HepG2 (cell line): ENCODE data around the gene NUCB1. TPM values are rescaled to one million over a fixed set of nuclear protein-coding genes. Genes with fewer than 3 reads are reported as not detected.
A peak's percentile ranks its signal among the peaks of the same experiment; 100 is the strongest.

Source experiments
- GATAD2A ChIP-seq: IDR thresholded peaks from 2 replicates; pipeline ENCODE4 v1.6.1; 2016
- KDM4B ChIP-seq: sonication (generic); formaldehyde crosslinking; IDR thresholded peaks from 2 replicates; pipeline ENCODE4 v1.4.0; 2020; ENCODE audit warnings: missing genetic modification reagents
- SIN3A ChIP-seq: IDR thresholded peaks from 2 replicates; pipeline ENCODE4 v1.6.1; 2011; ENCODE audit warnings: low read depth, mild to moderate bottlenecking, control low read depth, low read length, borderline replicate concordance
- ZNF460 ChIP-seq: sonication (generic); formaldehyde crosslinking; IDR thresholded peaks from 2 replicates; pipeline ENCODE4 v1.5.1; 2020; ENCODE audit warnings: missing genetic modification reagents, mild to moderate bottlenecking, borderline replicate concordance
- ZNF83 ChIP-seq: sonication (generic); formaldehyde crosslinking; IDR thresholded peaks from 2 replicates; pipeline ENCODE4 v1.4.0; 2020; ENCODE audit warnings: missing genetic modification reagents, mild to moderate bottlenecking, borderline replicate concordance
- ZSCAN25 ChIP-seq: sonication (generic); formaldehyde crosslinking; IDR thresholded peaks from 2 replicates; pipeline ENCODE4 v1.8.0; 2022; ENCODE audit warnings: mild to moderate bottlenecking, missing genetic modification reagents
- polyA plus RNA-seq, 8 experiments: library from polyadenylated mRNA; depleted of rRNA in 3 of 8; stranded (reverse) in 7 of 8; unstranded in 1 of 8; fragments of >200 nt; fragmentation: Illumina TruSeq in 4 of 8; extraction: Trizol in 4 of 8; gene quantifications; 2 replicates each; pipeline versions ENCODE4 v1.2.1 to v1.2.3, GENCODE V29; 2011 to 2016; ENCODE audit warnings: low read depth in 4 of 8, missing spikeins in 1 of 8, mixed read lengths in 1 of 8; ENCODE audit not compliant: insufficient read depth in 1 of 8
- total RNA-seq, 5 experiments: library from RNA; depleted of rRNA; stranded (reverse); fragments of >200 nt; fragmentation: Illumina TruSeq; extraction: Trizol; gene quantifications; 2 replicates each; pipeline ENCODE4 v1.2.3, GENCODE V29; 2016; ENCODE audit warnings: low read depth in 1 of 5
- TF ChIP-seq, protein P1 (sequence below): sonication (generic); formaldehyde crosslinking; IDR thresholded peaks from 2 replicates; pipeline ENCODE4 v1.4.0; 2020; ENCODE audit warnings: missing genetic modification reagents
- TF ChIP-seq, protein P2 (sequence below): sonication (generic); formaldehyde crosslinking; IDR thresholded peaks from 2 replicates; pipeline ENCODE4 v1.4.0; 2020; ENCODE audit warnings: missing genetic modification reagents, borderline replicate concordance
- TF ChIP-seq, protein P3 (sequence below), 2 experiments: sonication (generic) in 1 of 2; formaldehyde crosslinking in 1 of 2; IDR thresholded peaks; 2 replicates each; pipeline versions ENCODE4 v1.6.1 to v1.9.0; 2014 to 2022; ENCODE audit warnings: antibody characterized with exemption in 1 of 2, borderline replicate concordance in 1 of 2, inconsistent platforms in 1 of 2, low read depth in 1 of 2, missing genetic modification reagents in 1 of 2
- TF ChIP-seq, protein P4 (sequence below): sonication (generic); formaldehyde crosslinking; IDR thresholded peaks from 2 replicates; pipeline ENCODE4 v1.4.0; 2020; ENCODE audit warnings: missing genetic modification reagents

The NUCB1 gene
- total and polyA plus RNA-seq, 2 of the 13 experiments (the other 11 are each of a cell fraction or from before 2014, with no cell fraction given), result 82.3 to 106 TPM

DNA sequence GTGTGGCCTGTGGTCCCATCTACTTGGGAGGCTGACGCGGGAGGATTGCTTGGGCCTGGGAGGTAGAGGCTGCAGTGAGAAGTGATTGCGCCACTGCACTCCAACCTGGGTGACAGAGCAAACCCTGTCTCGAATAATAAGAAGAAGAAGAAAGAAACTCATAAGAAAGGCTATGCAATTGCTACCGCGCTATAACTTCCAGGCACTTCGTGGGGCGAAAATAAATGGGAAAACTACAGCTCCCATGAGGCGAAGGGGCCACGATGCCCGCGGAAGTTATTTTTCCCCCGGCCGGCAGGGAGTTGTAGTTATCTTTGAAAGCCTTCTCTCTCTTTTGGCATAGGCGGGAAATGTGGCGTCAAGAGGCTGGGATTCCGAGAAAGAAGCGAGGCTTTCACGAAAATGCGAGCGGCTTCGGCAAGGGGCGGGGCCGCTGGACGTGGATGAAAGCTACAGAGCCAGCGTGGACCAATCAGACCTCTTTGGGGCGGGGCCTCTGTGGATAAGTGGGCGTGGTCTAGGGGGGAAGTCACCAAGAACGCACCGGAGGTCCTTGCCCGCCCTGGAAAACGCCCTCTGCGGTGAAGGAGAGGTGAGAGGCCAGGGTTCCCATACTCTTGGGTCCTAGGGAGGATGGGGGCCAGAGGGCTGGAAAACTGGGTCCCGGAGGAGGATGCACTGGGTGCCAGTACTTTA lies at the start of gene NUCB1 (continued):
- TF ChIP-seq, protein P1, sequence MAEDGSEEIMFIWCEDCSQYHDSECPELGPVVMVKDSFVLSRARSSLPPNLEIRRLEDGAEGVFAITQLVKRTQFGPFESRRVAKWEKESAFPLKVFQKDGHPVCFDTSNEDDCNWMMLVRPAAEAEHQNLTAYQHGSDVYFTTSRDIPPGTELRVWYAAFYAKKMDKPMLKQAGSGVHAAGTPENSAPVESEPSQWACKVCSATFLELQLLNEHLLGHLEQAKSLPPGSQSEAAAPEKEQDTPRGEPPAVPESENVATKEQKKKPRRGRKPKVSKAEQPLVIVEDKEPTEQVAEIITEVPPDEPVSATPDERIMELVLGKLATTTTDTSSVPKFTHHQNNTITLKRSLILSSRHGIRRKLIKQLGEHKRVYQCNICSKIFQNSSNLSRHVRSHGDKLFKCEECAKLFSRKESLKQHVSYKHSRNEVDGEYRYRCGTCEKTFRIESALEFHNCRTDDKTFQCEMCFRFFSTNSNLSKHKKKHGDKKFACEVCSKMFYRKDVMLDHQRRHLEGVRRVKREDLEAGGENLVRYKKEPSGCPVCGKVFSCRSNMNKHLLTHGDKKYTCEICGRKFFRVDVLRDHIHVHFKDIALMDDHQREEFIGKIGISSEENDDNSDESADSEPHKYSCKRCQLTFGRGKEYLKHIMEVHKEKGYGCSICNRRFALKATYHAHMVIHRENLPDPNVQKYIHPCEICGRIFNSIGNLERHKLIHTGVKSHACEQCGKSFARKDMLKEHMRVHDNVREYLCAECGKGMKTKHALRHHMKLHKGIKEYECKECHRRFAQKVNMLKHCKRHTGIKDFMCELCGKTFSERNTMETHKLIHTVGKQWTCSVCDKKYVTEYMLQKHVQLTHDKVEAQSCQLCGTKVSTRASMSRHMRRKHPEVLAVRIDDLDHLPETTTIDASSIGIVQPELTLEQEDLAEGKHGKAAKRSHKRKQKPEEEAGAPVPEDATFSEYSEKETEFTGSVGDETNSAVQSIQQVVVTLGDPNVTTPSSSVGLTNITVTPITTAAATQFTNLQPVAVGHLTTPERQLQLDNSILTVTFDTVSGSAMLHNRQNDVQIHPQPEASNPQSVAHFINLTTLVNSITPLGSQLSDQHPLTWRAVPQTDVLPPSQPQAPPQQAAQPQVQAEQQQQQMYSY (CRISPR knock-in tag), result no peak
- TF ChIP-seq ZNF460 (CRISPR knock-in tag) (no peak), GATAD2A (CRISPR knock-in tag) (peak; percentile 55), SIN3A (peak; percentile 44; the same call in 1 of the 2 replicates), KDM4B (no peak), ZSCAN25 (no peak), ZNF83 (CRISPR knock-in tag) (no peak)
- TF ChIP-seq, protein P2, sequence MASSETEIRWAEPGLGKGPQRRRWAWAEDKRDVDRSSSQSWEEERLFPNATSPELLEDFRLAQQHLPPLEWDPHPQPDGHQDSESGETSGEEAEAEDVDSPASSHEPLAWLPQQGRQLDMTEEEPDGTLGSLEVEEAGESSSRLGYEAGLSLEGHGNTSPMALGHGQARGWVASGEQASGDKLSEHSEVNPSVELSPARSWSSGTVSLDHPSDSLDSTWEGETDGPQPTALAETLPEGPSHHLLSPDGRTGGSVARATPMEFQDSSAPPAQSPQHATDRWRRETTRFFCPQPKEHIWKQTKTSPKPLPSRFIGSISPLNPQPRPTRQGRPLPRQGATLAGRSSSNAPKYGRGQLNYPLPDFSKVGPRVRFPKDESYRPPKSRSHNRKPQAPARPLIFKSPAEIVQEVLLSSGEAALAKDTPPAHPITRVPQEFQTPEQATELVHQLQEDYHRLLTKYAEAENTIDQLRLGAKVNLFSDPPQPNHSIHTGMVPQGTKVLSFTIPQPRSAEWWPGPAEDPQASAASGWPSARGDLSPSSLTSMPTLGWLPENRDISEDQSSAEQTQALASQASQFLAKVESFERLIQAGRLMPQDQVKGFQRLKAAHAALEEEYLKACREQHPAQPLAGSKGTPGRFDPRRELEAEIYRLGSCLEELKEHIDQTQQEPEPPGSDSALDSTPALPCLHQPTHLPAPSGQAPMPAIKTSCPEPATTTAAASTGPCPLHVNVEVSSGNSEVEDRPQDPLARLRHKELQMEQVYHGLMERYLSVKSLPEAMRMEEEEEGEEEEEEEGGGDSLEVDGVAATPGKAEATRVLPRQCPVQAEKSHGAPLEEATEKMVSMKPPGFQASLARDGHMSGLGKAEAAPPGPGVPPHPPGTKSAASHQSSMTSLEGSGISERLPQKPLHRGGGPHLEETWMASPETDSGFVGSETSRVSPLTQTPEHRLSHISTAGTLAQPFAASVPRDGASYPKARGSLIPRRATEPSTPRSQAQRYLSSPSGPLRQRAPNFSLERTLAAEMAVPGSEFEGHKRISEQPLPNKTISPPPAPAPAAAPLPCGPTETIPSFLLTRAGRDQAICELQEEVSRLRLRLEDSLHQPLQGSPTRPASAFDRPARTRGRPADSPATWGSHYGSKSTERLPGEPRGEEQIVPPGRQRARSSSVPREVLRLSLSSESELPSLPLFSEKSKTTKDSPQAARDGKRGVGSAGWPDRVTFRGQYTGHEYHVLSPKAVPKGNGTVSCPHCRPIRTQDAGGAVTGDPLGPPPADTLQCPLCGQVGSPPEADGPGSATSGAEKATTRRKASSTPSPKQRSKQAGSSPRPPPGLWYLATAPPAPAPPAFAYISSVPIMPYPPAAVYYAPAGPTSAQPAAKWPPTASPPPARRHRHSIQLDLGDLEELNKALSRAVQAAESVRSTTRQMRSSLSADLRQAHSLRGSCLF, result 0 out of 2 replicates have a peak, but pooled peaks have one; percentile 50
- TF ChIP-seq, protein P3, sequence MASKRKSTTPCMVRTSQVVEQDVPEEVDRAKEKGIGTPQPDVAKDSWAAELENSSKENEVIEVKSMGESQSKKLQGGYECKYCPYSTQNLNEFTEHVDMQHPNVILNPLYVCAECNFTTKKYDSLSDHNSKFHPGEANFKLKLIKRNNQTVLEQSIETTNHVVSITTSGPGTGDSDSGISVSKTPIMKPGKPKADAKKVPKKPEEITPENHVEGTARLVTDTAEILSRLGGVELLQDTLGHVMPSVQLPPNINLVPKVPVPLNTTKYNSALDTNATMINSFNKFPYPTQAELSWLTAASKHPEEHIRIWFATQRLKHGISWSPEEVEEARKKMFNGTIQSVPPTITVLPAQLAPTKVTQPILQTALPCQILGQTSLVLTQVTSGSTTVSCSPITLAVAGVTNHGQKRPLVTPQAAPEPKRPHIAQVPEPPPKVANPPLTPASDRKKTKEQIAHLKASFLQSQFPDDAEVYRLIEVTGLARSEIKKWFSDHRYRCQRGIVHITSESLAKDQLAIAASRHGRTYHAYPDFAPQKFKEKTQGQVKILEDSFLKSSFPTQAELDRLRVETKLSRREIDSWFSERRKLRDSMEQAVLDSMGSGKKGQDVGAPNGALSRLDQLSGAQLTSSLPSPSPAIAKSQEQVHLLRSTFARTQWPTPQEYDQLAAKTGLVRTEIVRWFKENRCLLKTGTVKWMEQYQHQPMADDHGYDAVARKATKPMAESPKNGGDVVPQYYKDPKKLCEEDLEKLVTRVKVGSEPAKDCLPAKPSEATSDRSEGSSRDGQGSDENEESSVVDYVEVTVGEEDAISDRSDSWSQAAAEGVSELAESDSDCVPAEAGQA (IDR thresholded peaks at IDR 0.05; ENCODE audit: low read depth), result peak; percentile 51; the same call in 1 of the 2 replicates
- TF ChIP-seq, protein P3 (CRISPR knock-in tag; IDR thresholded peaks at IDR 0.05; ENCODE audit: borderline replicate concordance), result no peak
- TF ChIP-seq, protein P4, sequence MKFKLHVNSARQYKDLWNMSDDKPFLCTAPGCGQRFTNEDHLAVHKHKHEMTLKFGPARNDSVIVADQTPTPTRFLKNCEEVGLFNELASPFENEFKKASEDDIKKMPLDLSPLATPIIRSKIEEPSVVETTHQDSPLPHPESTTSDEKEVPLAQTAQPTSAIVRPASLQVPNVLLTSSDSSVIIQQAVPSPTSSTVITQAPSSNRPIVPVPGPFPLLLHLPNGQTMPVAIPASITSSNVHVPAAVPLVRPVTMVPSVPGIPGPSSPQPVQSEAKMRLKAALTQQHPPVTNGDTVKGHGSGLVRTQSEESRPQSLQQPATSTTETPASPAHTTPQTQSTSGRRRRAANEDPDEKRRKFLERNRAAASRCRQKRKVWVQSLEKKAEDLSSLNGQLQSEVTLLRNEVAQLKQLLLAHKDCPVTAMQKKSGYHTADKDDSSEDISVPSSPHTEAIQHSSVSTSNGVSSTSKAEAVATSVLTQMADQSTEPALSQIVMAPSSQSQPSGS (CRISPR knock-in tag), result no peak; the same call in none of the 2 replicates
